Neural progenitor cell (in vitro differentiated cells): Measurements from ENCODE around the gene BBX. TPM values are rescaled to one million over a fixed set of nuclear protein-coding genes. Genes with fewer than 3 reads are reported as not detected.
A peak's percentile ranks its signal among the peaks of the same experiment; 100 is the strongest.

Experiments
- DNase-seq: peaks from one replicate; pipeline ENCODE4 v3.0.0-alpha.2; 2016; ENCODE audit warnings: low spot score
- H2AFZ ChIP-seq: fragments of 200-600 bp; sonication (generic); replicated peaks from 2 replicates; pipeline ENCODE4 v1.6.1; 2016; ENCODE audit warnings: antibody characterized with exemption
- H3F3A ChIP-seq: fragments of 200-600 bp; sonication (generic); 2 replicates; pipeline ENCODE4 v1.6.1; 2016; ENCODE audit warnings: antibody characterized with exemption, low read depth
- H3K27ac ChIP-seq: fragments of 200-600 bp; sonication (generic); 2 replicates; pipeline ENCODE4 v1.5.1; 2016; ENCODE audit warnings: mild to moderate bottlenecking
- H3K27me3 ChIP-seq: fragments of 200-600 bp; sonication (generic); 2 replicates; pipeline ENCODE4 v1.6.1; 2016; ENCODE audit warnings: mild to moderate bottlenecking, moderate library complexity
- H3K36me3 ChIP-seq: fragments of 200-600 bp; sonication (generic); 2 replicates; pipeline ENCODE4 v1.5.1; 2016
- H3K4me1 ChIP-seq: fragments of 200-600 bp; sonication (generic); 2 replicates; pipeline ENCODE4 v1.6.1; 2016; ENCODE audit warnings: mixed run types
- H3K4me2 ChIP-seq: fragments of 200-600 bp; sonication (generic); 2 replicates; pipeline ENCODE4 v1.6.1; 2016
- H3K4me3 ChIP-seq: fragments of 200-600 bp; sonication (generic); 2 replicates; pipeline ENCODE4 v1.5.1; 2016
- H3K79me2 ChIP-seq: fragments of 200-600 bp; sonication (generic); 2 replicates; pipeline ENCODE4 v1.6.1; 2016; ENCODE audit warnings: low read depth
- H3K9ac ChIP-seq: fragments of 200-600 bp; sonication (generic); 2 replicates; pipeline ENCODE4 v1.6.1; 2016
- H3K9me3 ChIP-seq: fragments of 200-600 bp; sonication (generic); 2 replicates; pipeline ENCODE4 v1.5.1; 2016; ENCODE audit warnings: low read depth
- H4K20me1 ChIP-seq: fragments of 200-600 bp; sonication (generic); 2 replicates; pipeline ENCODE4 v1.6.1; 2016; ENCODE audit warnings: low read depth
- H3K27ac Mint-ChIP-seq: 3 replicates; pipeline ENCODE4 v1.8.0; 2021; ENCODE audit warnings: mixed read lengths
- H3K27me3 Mint-ChIP-seq: 2 replicates; pipeline ENCODE4 v1.8.0; 2022; ENCODE audit warnings: low read depth, mild to moderate bottlenecking, inconsistent platforms, moderate library complexity, mixed read lengths; ENCODE audit not compliant: insufficient read depth
- H3K36me3 Mint-ChIP-seq: 3 replicates; pipeline ENCODE4 v1.8.0; 2021; ENCODE audit warnings: mixed read lengths
- H3K4me1 Mint-ChIP-seq: 3 replicates; pipeline ENCODE4 v1.8.0; 2021; ENCODE audit warnings: mixed read lengths
- H3K4me3 Mint-ChIP-seq: 3 replicates; pipeline ENCODE4 v1.8.0; 2021; ENCODE audit warnings: mild to moderate bottlenecking, moderate library complexity, mixed read lengths
- H3K9me3 Mint-ChIP-seq: 3 replicates; pipeline ENCODE4 v1.8.0; 2020; ENCODE audit warnings: mixed read lengths
- EZH2 ChIP-seq: fragments of 200-600 bp; sonication (generic); IDR thresholded peaks from 2 replicates; pipeline ENCODE4 v1.6.1; 2017; ENCODE audit warnings: antibody characterized with exemption, mild to moderate bottlenecking, moderate library complexity
- EZH2phosphoT487 ChIP-seq: fragments of 200-600 bp; sonication (generic); IDR thresholded peaks from 2 replicates; pipeline ENCODE4 v1.6.1; 2017; ENCODE audit warnings: antibody characterized with exemption
- total RNA-seq: library from RNA; depleted of rRNA; stranded (reverse); fragments of >200 nt; gene quantifications from 2 replicates; pipeline ENCODE4 v1.2.3, GENCODE V29; 2015; ENCODE audit warnings: low replicate concordance
- TF ChIP-seq, protein P1 (sequence below): fragments of 200-600 bp; sonication (generic); IDR thresholded peaks from 2 replicates; pipeline ENCODE4 v1.5.1; 2017; ENCODE audit warnings: antibody characterized with exemption, mild to moderate bottlenecking

Gene BBX
- total RNA-seq, 1 donor from 2014 or later = 110 TPM

DNA sequence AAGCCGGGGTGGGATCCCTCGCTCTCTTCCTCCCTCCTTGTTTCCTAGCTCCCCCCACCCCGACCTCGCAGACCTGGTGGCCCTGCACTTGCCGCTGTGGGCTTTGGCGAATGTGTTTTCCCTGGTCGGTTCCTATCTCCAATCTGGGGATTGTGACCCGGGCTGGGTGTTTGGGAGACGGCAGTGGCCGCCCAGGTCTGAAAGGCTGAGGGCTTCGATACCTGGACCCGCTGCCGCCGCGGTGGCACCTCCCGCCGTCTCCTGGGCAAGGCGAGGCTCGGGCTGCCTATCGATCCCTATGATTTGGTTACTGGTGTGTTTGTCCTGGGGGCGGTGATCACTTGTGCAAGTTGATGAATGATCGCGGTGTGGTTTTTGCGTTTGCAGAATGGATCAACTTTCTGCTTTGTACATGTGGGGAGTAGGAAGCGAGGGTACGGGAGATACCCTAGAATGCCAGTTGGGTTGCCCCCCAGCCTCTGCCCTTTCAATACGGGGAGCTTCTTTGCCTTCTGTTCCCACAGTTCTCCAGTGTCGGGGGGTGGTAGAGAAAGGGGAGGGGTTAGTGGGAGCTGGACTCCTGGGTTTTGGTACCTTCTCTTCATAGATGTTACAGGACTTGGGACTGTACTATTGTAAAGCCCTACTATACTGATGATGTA lies 3.0 kb downstream of the BBX start:
- H3K4me3 Mint-ChIP-seq = peak overlapping the region; percentile 97
- Histone ChIP-seq H3K4me1 (peaks cover 5% of the 10 kb centered on the region), H3K4me3 (peak overlapping the region; percentile 95), H2AFZ (no peak overlapping the region), H4K20me1 (peaks cover 53% of the 10 kb centered on the region), H3F3A (peaks cover 14% of the 10 kb centered on the region), H3K9ac (peak overlapping the region; percentile 22), H3K9me3 (no peaks in the 10 kb centered on the region), H3K79me2 (peaks cover 76% of the 10 kb centered on the region), H3K36me3 (peaks cover 6% of the 10 kb centered on the region), H3K27me3 (no peaks in the 10 kb centered on the region), H3K27ac (no peak overlapping the region), H3K4me2 (peak overlapping the region; percentile 91)
- TF ChIP-seq EZH2phosphoT487 = no peak
- no peak for TF ChIP-seq EZH2
- TF ChIP-seq, protein P1, sequence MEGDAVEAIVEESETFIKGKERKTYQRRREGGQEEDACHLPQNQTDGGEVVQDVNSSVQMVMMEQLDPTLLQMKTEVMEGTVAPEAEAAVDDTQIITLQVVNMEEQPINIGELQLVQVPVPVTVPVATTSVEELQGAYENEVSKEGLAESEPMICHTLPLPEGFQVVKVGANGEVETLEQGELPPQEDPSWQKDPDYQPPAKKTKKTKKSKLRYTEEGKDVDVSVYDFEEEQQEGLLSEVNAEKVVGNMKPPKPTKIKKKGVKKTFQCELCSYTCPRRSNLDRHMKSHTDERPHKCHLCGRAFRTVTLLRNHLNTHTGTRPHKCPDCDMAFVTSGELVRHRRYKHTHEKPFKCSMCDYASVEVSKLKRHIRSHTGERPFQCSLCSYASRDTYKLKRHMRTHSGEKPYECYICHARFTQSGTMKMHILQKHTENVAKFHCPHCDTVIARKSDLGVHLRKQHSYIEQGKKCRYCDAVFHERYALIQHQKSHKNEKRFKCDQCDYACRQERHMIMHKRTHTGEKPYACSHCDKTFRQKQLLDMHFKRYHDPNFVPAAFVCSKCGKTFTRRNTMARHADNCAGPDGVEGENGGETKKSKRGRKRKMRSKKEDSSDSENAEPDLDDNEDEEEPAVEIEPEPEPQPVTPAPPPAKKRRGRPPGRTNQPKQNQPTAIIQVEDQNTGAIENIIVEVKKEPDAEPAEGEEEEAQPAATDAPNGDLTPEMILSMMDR = no peak
- peaks cover 10% of the 10 kb centered on the region for H3K27me3 Mint-ChIP-seq
- peak overlapping the region; percentile 90 for H3K27ac Mint-ChIP-seq
- H3K36me3 Mint-ChIP-seq = peaks cover 16% of the 10 kb centered on the region
- H3K9me3 Mint-ChIP-seq = no peaks in the 10 kb centered on the region
- peak; percentile 42 for DNase-seq
- H3K4me1 Mint-ChIP-seq = peaks cover 21% of the 10 kb centered on the region

DNA sequence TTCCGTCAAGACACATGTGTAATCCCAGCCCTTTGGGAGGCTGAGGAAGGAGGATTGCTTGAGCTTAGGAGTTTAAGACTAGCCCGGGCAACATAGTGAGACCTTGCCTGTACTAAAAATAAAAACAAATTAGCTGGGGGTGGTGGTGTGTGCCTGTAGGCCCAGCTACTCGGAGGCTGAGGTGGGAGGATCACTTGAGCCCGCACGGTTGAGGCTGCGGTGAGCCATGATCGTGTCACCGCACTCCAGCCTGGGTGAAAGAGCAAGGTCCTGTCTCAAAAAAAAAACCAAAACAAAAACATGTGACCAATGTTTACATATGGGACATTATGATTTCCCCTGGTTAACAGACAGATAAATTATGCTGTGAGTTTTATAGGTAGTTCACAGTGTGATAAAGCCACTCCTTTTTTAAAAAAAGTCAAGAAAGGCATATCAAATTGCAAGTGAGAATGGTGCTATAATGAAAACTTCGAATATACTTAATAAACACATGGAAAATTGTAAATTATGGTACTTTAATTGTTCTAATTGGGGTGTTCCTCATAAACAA lies 9.2 kb downstream of the BBX start:
- Mint-ChIP-seq H3K27ac (no peak overlapping the region), H3K27me3 (no peaks in the 10 kb centered on the region), H3K36me3 (peaks cover 24% of the 10 kb centered on the region), H3K4me1 (peaks cover 2% of the 10 kb centered on the region), H3K4me3 (no peak overlapping the region), H3K9me3 (no peaks in the 10 kb centered on the region)
- no peak for TF ChIP-seq EZH2phosphoT487
- TF ChIP-seq EZH2 = no peak
- TF ChIP-seq, protein P1 = no peak
- Histone ChIP-seq H3F3A (no peaks in the 10 kb centered on the region), H3K27ac (no peak overlapping the region), H3K36me3 (peaks cover under 1% of the 10 kb centered on the region), H3K9me3 (no peaks in the 10 kb centered on the region), H3K4me2 (no peak overlapping the region), H3K79me2 (peaks cover 97% of the 10 kb centered on the region), H3K27me3 (no peaks in the 10 kb centered on the region), H2AFZ (no peak overlapping the region), H4K20me1 (peaks cover 94% of the 10 kb centered on the region), H3K9ac (no peak overlapping the region), H3K4me1 (no peaks in the 10 kb centered on the region), H3K4me3 (no peak overlapping the region)
- no peak for DNase-seq

DNA sequence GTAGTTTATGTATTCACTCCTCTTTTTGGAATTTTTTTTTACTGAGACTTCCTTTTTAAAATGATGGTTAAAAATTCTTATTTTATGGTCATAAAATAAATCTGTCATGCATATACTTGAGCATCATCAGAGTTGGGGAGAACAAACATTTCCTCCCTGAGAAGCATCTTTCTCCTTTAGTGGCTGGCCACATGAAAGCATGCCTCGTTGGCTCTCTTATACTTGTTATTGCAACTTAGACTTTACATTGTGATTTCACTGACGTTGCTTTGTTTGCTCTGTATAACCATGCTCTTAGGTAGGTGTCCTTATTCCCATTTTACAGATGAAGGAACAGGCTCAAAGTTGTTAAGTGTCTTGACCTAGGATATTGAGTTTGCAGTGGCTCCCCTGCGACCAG lies 18.1 kb downstream of the BBX start:
- Histone ChIP-seq H3K79me2 (peaks cover 55% of the 10 kb centered on the region), H3K27ac (no peak overlapping the region), H2AFZ (no peak overlapping the region), H3F3A (no peaks in the 10 kb centered on the region), H3K9me3 (no peaks in the 10 kb centered on the region), H3K4me2 (no peak overlapping the region), H3K4me3 (no peak overlapping the region), H3K36me3 (no peaks in the 10 kb centered on the region), H3K4me1 (peaks cover 7% of the 10 kb centered on the region), H3K27me3 (no peaks in the 10 kb centered on the region), H3K9ac (no peak overlapping the region), H4K20me1 (peaks cover 82% of the 10 kb centered on the region)
- Mint-ChIP-seq H3K4me1 (peaks cover 9% of the 10 kb centered on the region), H3K27ac (no peak overlapping the region), H3K36me3 (peaks cover 8% of the 10 kb centered on the region), H3K9me3 (no peaks in the 10 kb centered on the region), H3K4me3 (no peak overlapping the region), H3K27me3 (no peaks in the 10 kb centered on the region)
- DNase-seq = no peak
- no peak for TF ChIP-seq EZH2phosphoT487
- TF ChIP-seq EZH2 = no peak
- TF ChIP-seq, protein P1 = no peak
